Forelimb muscle (tissue), 1 donor: ENCODE data around the gene LTB4R. TPM values are rescaled to one million over a fixed set of nuclear protein-coding genes. Genes with fewer than 3 reads are reported as not detected.
"Not testable (repeated sequence)": the region's sequence is repeated elsewhere in the genome, so short reads cannot be mapped to it uniquely, and the experiment has no call there.

Experiments used
- DNase-seq: peaks from one replicate; pipeline ENCODE4 v3.0.0-alpha.2; 2013; ENCODE audit warnings: low read depth
- polyA plus RNA-seq: library from polyadenylated mRNA; unstranded; fragments of 120-200 nt; gene quantifications from one replicate; pipeline ENCODE4 v1.2.1, GENCODE V29; 2013; ENCODE audit not compliant: insufficient read length

The LTB4R gene
- polyA plus RNA-seq, 1 donor: 2.1 TPM

DNA sequence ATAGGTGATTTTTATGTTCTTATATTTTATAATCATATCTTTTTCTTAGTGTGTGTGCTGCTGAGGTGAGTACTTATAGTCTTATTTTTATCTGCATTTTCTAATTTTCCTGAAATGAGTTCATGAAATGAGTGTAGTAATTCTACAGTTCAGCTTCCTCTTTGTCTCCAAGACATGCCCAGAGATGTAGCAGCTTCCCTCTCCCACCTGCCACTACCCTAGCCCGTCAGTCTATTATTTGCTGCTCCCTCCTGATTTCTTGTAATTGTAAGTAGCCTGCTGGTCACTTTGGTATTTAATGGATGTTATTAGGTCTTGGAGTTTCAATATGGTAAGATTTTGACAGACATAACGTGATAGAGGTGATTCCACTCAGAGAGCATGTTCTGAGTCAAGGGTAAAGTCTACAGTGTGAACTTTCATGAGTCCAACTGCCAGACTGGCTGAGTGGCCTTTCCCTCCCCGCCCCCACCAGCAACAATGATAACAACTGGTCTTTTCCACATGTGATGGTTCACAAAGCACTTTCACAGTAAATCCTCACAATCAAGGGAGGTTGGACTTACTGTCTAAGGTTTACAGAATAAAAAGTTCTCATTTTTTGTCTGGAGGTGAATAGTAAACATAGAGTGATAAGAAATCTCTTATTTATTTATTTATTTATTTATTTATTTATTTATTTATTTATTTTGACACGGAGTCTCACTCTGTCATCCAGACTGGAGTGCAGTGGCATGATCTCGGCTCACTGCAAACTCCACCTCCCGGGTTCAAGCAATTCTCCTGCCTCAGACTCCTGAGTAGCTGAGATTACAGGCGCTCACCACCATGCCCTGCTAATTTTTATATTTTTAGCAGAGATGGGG lies 32.7 kb downstream of the LTB4R start:
- DNase-seq: no peak

DNA sequence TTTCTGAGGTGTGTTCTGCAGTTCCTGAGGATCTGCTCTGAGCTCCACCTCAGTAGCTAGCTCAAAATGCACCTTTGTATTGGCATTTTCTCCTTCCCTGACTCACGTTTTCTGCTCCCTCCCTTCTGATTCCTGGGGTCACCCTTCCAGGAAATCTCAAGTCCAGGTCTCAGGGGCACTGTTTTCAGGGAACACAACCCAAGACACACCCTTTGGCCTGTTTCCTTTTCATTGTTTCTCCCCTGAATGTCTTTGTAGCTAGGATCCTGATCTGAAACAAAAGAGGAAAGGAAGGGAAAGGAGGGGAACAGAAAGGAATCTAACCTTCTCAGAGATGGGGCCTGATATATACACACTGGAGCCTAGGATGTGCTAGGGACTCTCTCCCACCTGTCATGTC lies 35.8 kb downstream of the LTB4R start:
- DNase-seq: no peak

- DNase-seq: no peak
These were observed 36.9 kb downstream of the LTB4R start for GRCh38 chr14:24348186-24348585.

DNA sequence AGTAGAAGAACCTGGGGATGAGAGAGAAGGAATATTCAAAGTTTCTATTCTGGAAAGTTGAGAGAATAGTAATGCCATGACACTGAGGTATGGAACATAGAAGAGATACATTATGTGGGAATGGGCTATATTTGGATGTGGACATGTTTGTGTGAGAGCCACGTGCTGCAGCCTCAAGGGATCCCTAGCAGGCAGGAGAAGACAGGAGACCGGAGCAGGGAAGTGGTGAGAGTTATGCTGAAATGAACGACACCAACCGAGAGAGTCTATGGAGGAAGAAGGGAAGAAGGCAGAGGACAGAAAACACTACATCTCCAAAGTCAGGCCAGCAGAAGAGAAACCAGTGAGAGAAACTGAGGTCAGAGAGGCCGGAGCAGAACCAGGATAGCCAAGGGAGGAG lies 38.4 kb downstream of the LTB4R start:
- DNase-seq: no peak

GRCh38 chr14:24351517-24351916 lies 40.2 kb downstream of the LTB4R start:
- no peak for DNase-seq

GRCh38 chr14:24353559-24354481 lies 42.5 kb downstream of the LTB4R start:
- no peak for DNase-seq

- not testable (repeated sequence) for DNase-seq
These were observed 43.2 kb downstream of the LTB4R start for GRCh38 chr14:24354482-24354825.

DNA sequence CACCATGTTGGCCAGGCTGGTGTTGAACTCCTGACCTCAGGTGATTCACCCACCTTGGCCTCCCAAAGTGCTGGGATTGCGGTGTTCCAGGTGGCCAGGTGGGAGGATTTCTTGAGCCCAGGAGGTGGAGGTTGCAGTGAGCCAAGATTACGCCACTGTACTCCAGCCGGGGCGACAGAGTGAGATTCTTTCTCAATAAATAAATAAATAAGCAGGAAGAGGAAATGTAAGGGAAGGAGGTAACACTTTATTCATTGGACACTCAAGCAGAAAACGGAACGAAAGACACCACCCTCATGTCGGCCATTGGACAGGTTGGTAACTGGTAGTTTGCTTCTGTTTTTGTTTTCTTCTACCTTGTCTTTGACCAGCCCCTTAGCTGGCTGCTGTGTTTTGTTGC lies 43.7 kb downstream of the LTB4R start:
- no peak for DNase-seq

- DNase-seq: no peak
These were observed 44.9 kb downstream of the LTB4R start for GRCh38 chr14:24356208-24356607.

- no peak for DNase-seq
These were observed 49.0 kb downstream of the LTB4R start for GRCh38 chr14:24360281-24360680.

DNA sequence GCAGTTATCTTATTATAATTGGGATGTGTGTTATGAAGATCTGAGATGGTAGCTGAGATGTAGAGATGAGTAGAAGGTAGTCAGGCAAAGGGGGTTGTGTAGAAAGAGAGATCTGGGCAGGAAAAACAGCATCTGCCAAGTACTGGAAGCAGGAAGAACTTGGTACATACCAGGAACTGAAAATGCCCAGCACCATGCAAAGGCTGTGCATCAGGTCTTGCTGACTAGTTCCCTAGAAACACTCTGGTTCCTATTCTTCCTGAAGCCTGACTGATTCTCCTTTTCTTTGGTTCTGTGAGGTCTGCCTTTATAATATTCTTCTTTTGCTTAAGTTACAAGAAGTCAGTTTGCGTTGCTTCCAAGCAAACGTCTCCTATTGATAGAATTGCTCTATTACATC lies 50.0 kb downstream of the LTB4R start:
- DNase-seq: no peak

- no peak for DNase-seq
These were observed 51.1 kb downstream of the LTB4R start for GRCh38 chr14:24362241-24362960.

DNA sequence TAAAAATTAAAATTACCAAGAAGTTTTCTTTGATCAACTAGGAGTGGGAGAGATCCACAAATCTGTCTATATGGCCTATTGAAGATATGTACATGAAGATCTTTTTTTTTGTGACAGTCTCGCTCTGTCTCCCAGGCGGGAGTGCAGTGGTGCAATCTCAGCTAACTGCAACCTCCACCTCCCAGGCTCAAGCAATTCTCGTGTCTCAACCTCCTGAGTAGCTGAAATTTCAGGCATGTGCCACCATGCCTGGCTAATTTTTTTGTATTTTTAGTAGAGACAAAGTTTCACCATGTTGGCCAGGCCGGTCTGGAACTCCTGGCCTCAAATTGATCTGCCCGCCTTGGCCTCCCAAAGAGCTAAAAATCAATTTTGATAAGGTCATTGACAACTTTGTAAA lies 52.1 kb downstream of the LTB4R start:
- no peak for DNase-seq

- no peak for DNase-seq
These were observed 53.5 kb downstream of the LTB4R start for GRCh38 chr14:24364841-24365240.

- no peak for DNase-seq
These were observed 54.5 kb downstream of the LTB4R start for GRCh38 chr14:24365600-24366412.

- DNase-seq: no peak
These were observed 55.1 kb downstream of the LTB4R start for GRCh38 chr14:24366413-24366720.

GRCh38 chr14:24366721-24367513 lies 55.6 kb downstream of the LTB4R start:
- DNase-seq: no peak
